MCF 10A (cell line): ENCODE measurements around the gene ZNF431. TPM values are rescaled to one million over a fixed set of nuclear protein-coding genes. Genes with fewer than 3 reads are reported as not detected.

ENCODE experiments used
- BruUV-seq: library from RNA; stranded (reverse); fragments of 400-500 nt; replicated peaks from 2 replicates; lab custom pipeline; 2021; lab: Mats Ljungman, UMichigan
- CTCF ChIA-PET: fragments of 300-600 bp; sonication (Branson Sonifier 250); formaldehyde crosslinking; extraction: SDS; loops from one replicate; lab custom pipeline; 2021; ENCODE audit warnings: antibody characterized with exemption, inconsistent platforms; lab: Yijun Ruan, JAX
- POLR2A ChIA-PET: fragments of 300-600, 350-650 bp; sonication (Branson Sonifier 250); formaldehyde crosslinking; extraction: SDS; loops from one replicate; lab custom pipeline; 2020; ENCODE audit warnings: antibody characterized with exemption, inconsistent platforms; lab: Yijun Ruan, JAX
- DNase-seq: peaks from one replicate; pipeline ENCODE4 v3.0.0-alpha.2; 2018; ENCODE audit not compliant: unreplicated experiment
- H3K27ac Mint-ChIP-seq: one replicate; pipeline ENCODE4 v1.8.0; 2022; ENCODE audit warnings: mild to moderate bottlenecking, low read depth, mixed read lengths; ENCODE audit not compliant: unreplicated experiment
- H3K27me3 Mint-ChIP-seq: one replicate; pipeline ENCODE4 v1.8.0; 2022; ENCODE audit warnings: mixed read lengths; ENCODE audit not compliant: insufficient read depth, unreplicated experiment
- H3K36me3 Mint-ChIP-seq: one replicate; pipeline ENCODE4 v1.8.0; 2022; ENCODE audit warnings: mild to moderate bottlenecking, moderate library complexity, mixed read lengths; ENCODE audit not compliant: insufficient read depth, unreplicated experiment
- H3K4me1 Mint-ChIP-seq: one replicate; pipeline ENCODE4 v1.8.0; 2022; ENCODE audit warnings: mixed read lengths; ENCODE audit not compliant: insufficient read depth, unreplicated experiment
- H3K4me3 Mint-ChIP-seq: one replicate; pipeline ENCODE4 v1.8.0; 2022; ENCODE audit warnings: mild to moderate bottlenecking, moderate library complexity, mixed read lengths; ENCODE audit not compliant: unreplicated experiment
- H3K9me3 Mint-ChIP-seq: one replicate; pipeline ENCODE4 v1.8.0; 2022; ENCODE audit warnings: mixed read lengths; ENCODE audit not compliant: unreplicated experiment
- intact Hi-C: fragments of 100-400 bp; cut with micrococcal nuclease; formaldehyde crosslinking; loops from 2 replicates; pipeline ENCODE4 v1.14.1; 2022
- total RNA-seq: library from RNA; stranded (reverse); gene quantifications from 2 replicates; pipeline ENCODE4 v1.2.3, GENCODE V29; 2022
- TF ChIP-seq, protein P1 (sequence below): fragments of 200-600 bp; IDR thresholded peaks from one replicate; pipeline ENCODE4 v1.8.0; 2022; ENCODE audit warnings: antibody characterized with exemption, mild to moderate bottlenecking; ENCODE audit not compliant: unreplicated experiment

The ZNF431 gene
- total RNA-seq, 1 experiment from 2014 or later = 17.2 TPM

GRCh38 chr19:21149877-21150276 lies 8.0 kb downstream of the ZNF431 start:
- H3K27me3 Mint-ChIP-seq = no peaks in the 10 kb centered on the region
- no TSS peak for BruUV-seq
- CTCF ChIA-PET = interaction anchor here (0.7 kb wide), 1 partner anchor 567 kb away, joined by 3 read pairs; no protein-coding TSS in a partner anchor

GRCh38 chr19:21151460-21151859 lies 9.6 kb downstream of the ZNF431 start:
- Mint-ChIP-seq H3K9me3 (no peaks in the 10 kb centered on the region), H3K4me3 (no peak overlapping the region), H3K36me3 (peaks cover 60% of the 10 kb centered on the region), H3K27ac (no peak overlapping the region), H3K4me1 (no peaks in the 10 kb centered on the region), H3K27me3 (no peaks in the 10 kb centered on the region)
- no TSS peak for BruUV-seq
- DNase-seq = no peak
- ChIA-PET CTCF (interaction anchor here (0.5 kb wide), 1 partner anchor 1656 kb away, joined by 3 read pairs; no protein-coding TSS in a partner anchor), POLR2A (interaction anchor here (0.8 to 0.9 kb wide), 2 partner anchors 10 to 616 kb away, joined by 3 read pairs; partner anchors contain the start of genes ZNF100 and ZNF431)
- TF ChIP-seq, protein P1, sequence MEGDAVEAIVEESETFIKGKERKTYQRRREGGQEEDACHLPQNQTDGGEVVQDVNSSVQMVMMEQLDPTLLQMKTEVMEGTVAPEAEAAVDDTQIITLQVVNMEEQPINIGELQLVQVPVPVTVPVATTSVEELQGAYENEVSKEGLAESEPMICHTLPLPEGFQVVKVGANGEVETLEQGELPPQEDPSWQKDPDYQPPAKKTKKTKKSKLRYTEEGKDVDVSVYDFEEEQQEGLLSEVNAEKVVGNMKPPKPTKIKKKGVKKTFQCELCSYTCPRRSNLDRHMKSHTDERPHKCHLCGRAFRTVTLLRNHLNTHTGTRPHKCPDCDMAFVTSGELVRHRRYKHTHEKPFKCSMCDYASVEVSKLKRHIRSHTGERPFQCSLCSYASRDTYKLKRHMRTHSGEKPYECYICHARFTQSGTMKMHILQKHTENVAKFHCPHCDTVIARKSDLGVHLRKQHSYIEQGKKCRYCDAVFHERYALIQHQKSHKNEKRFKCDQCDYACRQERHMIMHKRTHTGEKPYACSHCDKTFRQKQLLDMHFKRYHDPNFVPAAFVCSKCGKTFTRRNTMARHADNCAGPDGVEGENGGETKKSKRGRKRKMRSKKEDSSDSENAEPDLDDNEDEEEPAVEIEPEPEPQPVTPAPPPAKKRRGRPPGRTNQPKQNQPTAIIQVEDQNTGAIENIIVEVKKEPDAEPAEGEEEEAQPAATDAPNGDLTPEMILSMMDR = no peak
- intact Hi-C loops = no loop called here

More at GRCh38 chr19:21149877-21150276, 8.0 kb downstream of the ZNF431 start:
- Mint-ChIP-seq H3K36me3 (peaks cover 76% of the 10 kb centered on the region), H3K27ac (no peak overlapping the region), H3K4me3 (no peak overlapping the region), H3K4me1 (no peaks in the 10 kb centered on the region), H3K9me3 (no peaks in the 10 kb centered on the region)
- intact Hi-C loops = no loop called here
- TF ChIP-seq, protein P1 = no peak
- DNase-seq = no peak
- POLR2A ChIA-PET = interaction anchor here (0.6 to 0.9 kb wide), 3 partner anchors 10 to 72 kb away, joined by 3 to 5 read pairs (median 3); no protein-coding TSS in a partner anchor

- ChIA-PET CTCF (interaction anchor here (1.0 kb wide), 1 partner anchor 56 kb away, joined by 3 read pairs; no protein-coding TSS in a partner anchor), POLR2A (interaction anchor here (0.6 to 3.6 kb wide), 7 partner anchors 13 to 1130 kb away, joined by 3 to 20 read pairs (median 4); no protein-coding TSS in a partner anchor)
Observed at GRCh38 chr19:21158523-21159135, 16.8 kb downstream of the ZNF431 start.

GRCh38 chr19:21164541-21164940 lies 22.7 kb downstream of the ZNF431 start:
- peaks cover 73% of the 10 kb centered on the region for H3K36me3 Mint-ChIP-seq
- POLR2A ChIA-PET = interaction anchor here (1.1 kb wide), 1 partner anchor 15 kb away, joined by 3 read pairs; no protein-coding TSS in a partner anchor
- no peaks in the 10 kb centered on the region for H3K4me1 Mint-ChIP-seq

More at GRCh38 chr19:21158523-21159135, 16.8 kb downstream of the ZNF431 start:
- Mint-ChIP-seq H3K27ac (peak overlapping the region; percentile 54), H3K9me3 (no peaks in the 10 kb centered on the region), H3K27me3 (no peaks in the 10 kb centered on the region), H3K36me3 (peaks cover 40% of the 10 kb centered on the region), H3K4me1 (peaks cover 14% of the 10 kb centered on the region), H3K4me3 (no peak overlapping the region)
- DNase-seq = peak; percentile 16
- no TSS peak for BruUV-seq
- TF ChIP-seq, protein P1 = no peak
- intact Hi-C loops = no loop called here

More at GRCh38 chr19:21164541-21164940, 22.7 kb downstream of the ZNF431 start:
- DNase-seq = no peak
- Mint-ChIP-seq H3K9me3 (no peaks in the 10 kb centered on the region), H3K4me3 (no peak overlapping the region), H3K27me3 (no peaks in the 10 kb centered on the region), H3K27ac (no peak overlapping the region)
- no TSS peak for BruUV-seq
- TF ChIP-seq, protein P1 = no peak
- intact Hi-C loops = no loop called here
- CTCF ChIA-PET = no interaction called here
